ENCODE data around the gene ZNRF2.

Gene ZNRF2

DNA sequence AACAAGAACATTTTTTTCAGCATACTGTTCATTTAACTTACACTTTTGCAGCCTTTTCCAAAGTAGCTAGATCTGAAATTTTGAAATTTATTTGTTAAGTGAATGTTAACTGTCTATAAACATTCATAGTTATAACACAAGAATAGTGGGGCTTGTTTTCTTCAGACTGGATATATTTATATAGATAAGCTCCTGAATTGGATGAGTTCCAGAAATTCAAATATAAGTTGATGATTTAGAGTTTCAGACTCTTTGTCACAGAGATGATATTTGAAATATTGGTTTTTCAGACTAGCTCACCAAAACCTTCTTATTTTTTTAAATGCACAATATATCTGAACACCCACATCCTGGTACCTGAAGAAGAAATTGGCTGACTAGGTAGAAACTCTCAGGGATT, 44.0 kb downstream of the ZNRF2 start:
- Histone ChIP-seq H3K9me2 (replicated peaks; ENCODE audit: insufficient read depth, low read length) (no peaks in the 10 kb centered on the region), H3F3A (ENCODE audit: insufficient read depth, low read length) (peaks cover 12% of the 10 kb centered on the region), H3K9ac (ENCODE audit: low read length) (no peak overlapping the region), H3K9me3 (replicated peaks; ENCODE audit: insufficient read depth, low read length) (no peaks in the 10 kb centered on the region), H3K4me1 (ENCODE audit: low read length) (peaks cover 28% of the 10 kb centered on the region), H3K79me2 (ENCODE audit: low read length) (peaks cover 92% of the 10 kb centered on the region), H3K27ac (ENCODE audit: low read length) (no peak overlapping the region), H2AFZ (ENCODE audit: low read length) (no peak overlapping the region), H3K27me3 (replicated peaks; ENCODE audit: insufficient read depth, low read length) (no peaks in the 10 kb centered on the region), H3K4me3 (ENCODE audit: low read length) (no peak overlapping the region), H4K20me1 (ENCODE audit: insufficient read depth, low read length) (no peaks in the 10 kb centered on the region), H3K4me2 (ENCODE audit: low read depth, low read length) (no peak overlapping the region), H3K36me3 (replicated peaks; ENCODE audit: insufficient read depth, low read length) (no peaks in the 10 kb centered on the region)
- no peak for TF ChIP-seq EZH2phosphoT487 (IDR thresholded peaks at IDR 0.05; ENCODE audit: low read length)
- TF ChIP-seq, protein P1, sequence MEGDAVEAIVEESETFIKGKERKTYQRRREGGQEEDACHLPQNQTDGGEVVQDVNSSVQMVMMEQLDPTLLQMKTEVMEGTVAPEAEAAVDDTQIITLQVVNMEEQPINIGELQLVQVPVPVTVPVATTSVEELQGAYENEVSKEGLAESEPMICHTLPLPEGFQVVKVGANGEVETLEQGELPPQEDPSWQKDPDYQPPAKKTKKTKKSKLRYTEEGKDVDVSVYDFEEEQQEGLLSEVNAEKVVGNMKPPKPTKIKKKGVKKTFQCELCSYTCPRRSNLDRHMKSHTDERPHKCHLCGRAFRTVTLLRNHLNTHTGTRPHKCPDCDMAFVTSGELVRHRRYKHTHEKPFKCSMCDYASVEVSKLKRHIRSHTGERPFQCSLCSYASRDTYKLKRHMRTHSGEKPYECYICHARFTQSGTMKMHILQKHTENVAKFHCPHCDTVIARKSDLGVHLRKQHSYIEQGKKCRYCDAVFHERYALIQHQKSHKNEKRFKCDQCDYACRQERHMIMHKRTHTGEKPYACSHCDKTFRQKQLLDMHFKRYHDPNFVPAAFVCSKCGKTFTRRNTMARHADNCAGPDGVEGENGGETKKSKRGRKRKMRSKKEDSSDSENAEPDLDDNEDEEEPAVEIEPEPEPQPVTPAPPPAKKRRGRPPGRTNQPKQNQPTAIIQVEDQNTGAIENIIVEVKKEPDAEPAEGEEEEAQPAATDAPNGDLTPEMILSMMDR (IDR thresholded peaks at IDR 0.05; ENCODE audit: low read length): no peak
- TF ChIP-seq EZH2 (optimal IDR thresholded peaks at IDR 0.05; ENCODE audit: low read depth, low read length): no peak
- no peak for DNase-seq

DNA sequence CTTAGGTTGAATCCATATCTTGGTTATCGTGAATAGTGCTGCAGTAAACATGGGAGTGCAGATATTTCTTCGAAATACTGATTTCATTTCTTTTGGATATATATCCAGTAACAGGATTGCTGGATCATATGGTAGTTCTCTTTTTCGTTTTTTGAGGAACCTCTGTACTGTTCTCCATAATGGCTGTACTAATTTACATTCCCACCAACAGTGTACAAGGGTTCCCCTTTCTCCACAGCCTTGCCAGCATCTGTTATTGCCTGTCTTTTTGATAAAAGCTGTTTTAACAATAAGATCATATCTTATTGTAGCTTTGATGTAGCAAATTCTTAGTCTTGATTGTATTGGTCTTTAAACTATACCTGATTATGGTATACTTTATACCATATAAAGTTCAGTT, 45.3 kb downstream of the ZNRF2 start:
- TF ChIP-seq EZH2phosphoT487 (IDR thresholded peaks at IDR 0.05; ENCODE audit: low read length) (no peak), EZH2 (optimal IDR thresholded peaks at IDR 0.05; ENCODE audit: low read depth, low read length) (no peak)
- TF ChIP-seq, protein P1 (IDR thresholded peaks at IDR 0.05; ENCODE audit: low read length): no peak
- no peak overlapping the region for H3K27ac ChIP-seq (ENCODE audit: low read length)
- peak overlapping the region; percentile 52 for H3K4me2 ChIP-seq (ENCODE audit: low read depth, low read length)

DNA sequence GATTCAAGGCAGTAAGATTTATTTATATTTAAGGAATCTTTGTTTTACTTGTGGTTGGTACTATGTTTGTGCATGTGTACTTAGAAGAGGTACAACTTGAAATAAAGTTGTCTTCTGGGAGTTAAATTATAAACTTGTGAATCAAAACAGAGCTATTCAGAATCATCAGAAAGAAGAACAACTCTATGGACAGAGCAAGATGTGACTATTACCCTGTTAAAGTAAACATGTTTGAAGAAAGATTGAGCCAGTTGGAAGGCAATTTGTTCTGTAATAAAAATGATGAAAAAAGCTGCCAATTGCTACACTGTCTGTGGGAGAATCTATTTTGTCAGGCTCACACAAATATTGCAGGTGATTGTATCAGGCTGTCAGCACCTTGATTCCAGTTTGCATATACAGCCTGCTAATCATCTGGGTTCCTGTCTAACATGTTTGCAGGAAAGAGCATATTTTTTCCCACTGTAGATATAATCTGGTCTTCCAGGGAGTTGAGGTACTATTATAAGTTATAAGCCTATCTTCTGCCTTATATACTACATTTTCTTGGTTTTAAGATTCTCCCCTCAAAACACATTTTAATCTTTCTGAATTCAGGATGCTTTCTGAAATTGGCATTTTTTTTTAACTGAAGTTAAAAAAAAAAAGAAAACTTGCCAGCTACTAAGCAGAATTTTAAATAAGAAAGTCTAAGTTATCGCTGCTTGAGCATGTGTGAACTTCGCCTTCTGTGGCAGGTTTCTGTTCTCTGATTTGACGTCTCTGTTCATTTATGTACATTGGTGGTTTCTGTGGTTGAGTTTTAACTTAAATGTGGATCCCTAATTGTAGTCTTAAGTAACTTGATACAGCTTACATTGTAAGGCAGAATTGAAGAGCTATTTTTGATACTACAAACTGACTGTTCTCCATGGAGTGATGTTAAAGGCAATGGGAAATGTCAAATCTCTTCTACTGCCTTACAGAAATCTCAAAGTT, 46.0 kb downstream of the ZNRF2 start:
- H3K4me1 ChIP-seq (ENCODE audit: low read length): peaks cover 35% of the 10 kb centered on the region
- no peaks in the 10 kb centered on the region for H3K36me3 ChIP-seq (replicated peaks; ENCODE audit: insufficient read depth, low read length)
- peaks cover 91% of the 10 kb centered on the region for H3K79me2 ChIP-seq (ENCODE audit: low read length)
- no peaks in the 10 kb centered on the region for H3K27me3 ChIP-seq (replicated peaks; ENCODE audit: insufficient read depth, low read length)
- peak overlapping the region; percentile 2; the same call in 1 of the 2 replicates for H3K9ac ChIP-seq (ENCODE audit: low read length)
- TF ChIP-seq EZH2 (optimal IDR thresholded peaks at IDR 0.05; ENCODE audit: low read depth, low read length) (no peak), EZH2phosphoT487 (IDR thresholded peaks at IDR 0.05; ENCODE audit: low read length) (no peak)
- H3F3A ChIP-seq (ENCODE audit: insufficient read depth, low read length): peaks cover 12% of the 10 kb centered on the region
- no peaks in the 10 kb centered on the region for H4K20me1 ChIP-seq (ENCODE audit: insufficient read depth, low read length)
- H3K4me3 ChIP-seq (ENCODE audit: low read length): peak overlapping the region; percentile 35
- peak overlapping the region; percentile 52 for H3K4me2 ChIP-seq (ENCODE audit: low read depth, low read length)
- no peak overlapping the region for H2AFZ ChIP-seq (ENCODE audit: low read length)
- no peaks in the 10 kb centered on the region for H3K9me2 ChIP-seq (replicated peaks; ENCODE audit: insufficient read depth, low read length)
- H3K9me3 ChIP-seq (replicated peaks; ENCODE audit: insufficient read depth, low read length): no peaks in the 10 kb centered on the region
- peak; percentile 91 for DNase-seq
- peak overlapping the region; percentile 38; the same call in 1 of the 2 replicates for H3K27ac ChIP-seq (ENCODE audit: low read length)

More for the DNA sequence above, 45.3 kb downstream of the ZNRF2 start:
- Histone ChIP-seq H3K9me2 (replicated peaks; ENCODE audit: insufficient read depth, low read length) (no peaks in the 10 kb centered on the region), H3K79me2 (ENCODE audit: low read length) (peaks cover 93% of the 10 kb centered on the region), H3K4me3 (ENCODE audit: low read length) (no peak overlapping the region), H3K4me1 (ENCODE audit: low read length) (peaks cover 35% of the 10 kb centered on the region), H3F3A (ENCODE audit: insufficient read depth, low read length) (peaks cover 12% of the 10 kb centered on the region), H3K9ac (ENCODE audit: low read length) (no peak overlapping the region), H3K9me3 (replicated peaks; ENCODE audit: insufficient read depth, low read length) (no peaks in the 10 kb centered on the region), H3K27me3 (replicated peaks; ENCODE audit: insufficient read depth, low read length) (no peaks in the 10 kb centered on the region), H2AFZ (ENCODE audit: low read length) (no peak overlapping the region), H4K20me1 (ENCODE audit: insufficient read depth, low read length) (no peaks in the 10 kb centered on the region), H3K36me3 (replicated peaks; ENCODE audit: insufficient read depth, low read length) (no peaks in the 10 kb centered on the region)
- DNase-seq: no peak
